Endodermal cell (in vitro differentiated cells): ENCODE measurements around the gene DMGDH. TPM values are rescaled to one million over a fixed set of nuclear protein-coding genes. Genes with fewer than 3 reads are reported as not detected.

Source experiments
- DNase-seq: peaks from one replicate; pipeline ENCODE4 v3.0.0-alpha.2; 2017
- H3K27ac ChIP-seq: 2 replicates; pipeline ENCODE4 v1.5.1; 2013; ENCODE audit warnings: mild to moderate bottlenecking, low read depth, low read length, moderate library complexity
- H3K27me3 ChIP-seq: 2 replicates; pipeline ENCODE4 v1.6.1; 2013; ENCODE audit warnings: mild to moderate bottlenecking, low read length, moderate library complexity; ENCODE audit not compliant: insufficient read depth, control insufficient read depth, poor library complexity, severe bottlenecking
- H3K36me3 ChIP-seq: 2 replicates; pipeline ENCODE4 v1.7.0; 2013; ENCODE audit warnings: mild to moderate bottlenecking, low read length, moderate library complexity; ENCODE audit not compliant: control insufficient read depth, insufficient read depth
- H3K4me1 ChIP-seq: one replicate; pipeline ENCODE4 v1.7.0; 2013; ENCODE audit warnings: low read length; ENCODE audit not compliant: control insufficient read depth, insufficient read depth
- H3K4me3 ChIP-seq: 2 replicates; pipeline ENCODE4 v1.5.1; 2013; ENCODE audit warnings: mild to moderate bottlenecking, low read length, moderate library complexity
- H3K9ac ChIP-seq: 2 replicates; pipeline ENCODE4 v1.6.1; 2013; ENCODE audit warnings: mild to moderate bottlenecking, low read length, moderate library complexity; ENCODE audit not compliant: poor library complexity, severe bottlenecking; ENCODE audit errors: extremely low read depth
- H3K9me3 ChIP-seq: 2 replicates; pipeline ENCODE4 v1.6.1; 2013; ENCODE audit warnings: mild to moderate bottlenecking, low read length, moderate library complexity; ENCODE audit not compliant: control insufficient read depth
- H3K27ac Mint-ChIP-seq: 2 replicates; pipeline ENCODE4 v1.8.0; 2020; ENCODE audit warnings: mixed read lengths
- H3K27me3 Mint-ChIP-seq: 2 replicates; pipeline ENCODE4 v1.8.0; 2021; ENCODE audit warnings: mild to moderate bottlenecking, mixed read lengths; ENCODE audit not compliant: insufficient read depth
- H3K36me3 Mint-ChIP-seq: 2 replicates; pipeline ENCODE4 v1.8.0; 2020; ENCODE audit warnings: low read depth, mixed read lengths
- H3K4me1 Mint-ChIP-seq: 2 replicates; pipeline ENCODE4 v1.8.0; 2020; ENCODE audit warnings: mixed read lengths
- H3K4me3 Mint-ChIP-seq: 2 replicates; pipeline ENCODE4 v1.8.0; 2020; ENCODE audit warnings: mild to moderate bottlenecking, moderate library complexity, mixed read lengths
- H3K9me3 Mint-ChIP-seq: 2 replicates; pipeline ENCODE4 v1.8.0; 2020; ENCODE audit warnings: mild to moderate bottlenecking, mixed read lengths
- CTCF ChIP-seq: fragments of 200-600 bp; sonication (generic); conservative IDR thresholded peaks from 2 replicates; pipeline ENCODE4 v1.5.0; 2021; ENCODE audit warnings: antibody characterized with exemption, mild to moderate bottlenecking
- WGBS, 2 experiments: methylation state at CpG; one replicate each; pipeline versions ENCODE4 v1.1.5 to v1.1.7; 2013; ENCODE audit warnings: missing lambda C conversion rate in 2 of 2, mixed read lengths in 1 of 2; ENCODE audit not compliant: insufficient coverage in 1 of 2, insufficient read length in 1 of 2; 5-methylcytosine and 5-hydroxymethylcytosine counted together
- total RNA-seq, 2 donors: library from RNA; stranded (reverse); fragmentation: NEBNext Ultra II Directional in 1 of 2; extraction: Animal tissue kit (Norgen Biotek cat#: 25700) in 1 of 2; gene quantifications; 2 replicates in 1 of 2; 3 replicates in 1 of 2; pipeline ENCODE4 v1.2.1, GENCODE V29; 2021

Gene DMGDH
- total RNA-seq, 2 donors from 2014 or later = 0.73 to 4.7 TPM

- no peak overlapping the region for H3K4me3 Mint-ChIP-seq
- no peaks in the 10 kb centered on the region for H3K36me3 Mint-ChIP-seq
- no peaks in the 10 kb centered on the region for H3K4me1 Mint-ChIP-seq
- no peak overlapping the region for H3K27ac Mint-ChIP-seq
- H3K27me3 Mint-ChIP-seq = no peaks in the 10 kb centered on the region
- DNase-seq = no peak
- Histone ChIP-seq H3K9ac (no peak overlapping the region), H3K36me3 (no peaks in the 10 kb centered on the region), H3K27ac (no peak overlapping the region), H3K4me3 (no peak overlapping the region), H3K9me3 (no peaks in the 10 kb centered on the region), H3K27me3 (no peaks in the 10 kb centered on the region), H3K4me1 (no peaks in the 10 kb centered on the region)
- H3K9me3 Mint-ChIP-seq = peaks cover 2% of the 10 kb centered on the region
- WGBS, 2 experiments = 80 to 92% methylated on average over 1 to 3 of the region's 3 CpGs
- no peak for TF ChIP-seq CTCF
Observed at GRCh38 chr5:79035237-79035636, 34.2 kb downstream of the DMGDH start.

- H3K9me3 Mint-ChIP-seq = peaks cover 2% of the 10 kb centered on the region
- TF ChIP-seq CTCF = no peak
Observed at GRCh38 chr5:79032782-79033181, 36.7 kb downstream of the DMGDH start.

GRCh38 chr5:79032031-79032695 lies 37.3 kb downstream of the DMGDH start:
- Histone ChIP-seq H3K4me1 (no peaks in the 10 kb centered on the region), H3K9ac (no peak overlapping the region), H3K27ac (no peak overlapping the region), H3K36me3 (no peaks in the 10 kb centered on the region), H3K4me3 (no peak overlapping the region), H3K9me3 (no peaks in the 10 kb centered on the region), H3K27me3 (no peaks in the 10 kb centered on the region)
- H3K36me3 Mint-ChIP-seq = no peaks in the 10 kb centered on the region
- H3K4me3 Mint-ChIP-seq = no peak overlapping the region
- TF ChIP-seq CTCF = no peak
- no peak overlapping the region for H3K27ac Mint-ChIP-seq
- 94 to 95% methylated on average over 9 to 10 of the region's 10 CpGs for WGBS, 2 experiments
- H3K27me3 Mint-ChIP-seq = peaks cover 2% of the 10 kb centered on the region
- H3K9me3 Mint-ChIP-seq = peaks cover 2% of the 10 kb centered on the region
- no peak for DNase-seq
- H3K4me1 Mint-ChIP-seq = no peaks in the 10 kb centered on the region

More at GRCh38 chr5:79032782-79033181, 36.7 kb downstream of the DMGDH start:
- H3K27me3 ChIP-seq = no peaks in the 10 kb centered on the region
- no peak overlapping the region for H3K27ac ChIP-seq
- no peaks in the 10 kb centered on the region for H3K27me3 Mint-ChIP-seq
- H3K36me3 ChIP-seq = no peaks in the 10 kb centered on the region
- H3K4me1 Mint-ChIP-seq = no peaks in the 10 kb centered on the region
- no peak overlapping the region for H3K4me3 ChIP-seq
- H3K4me3 Mint-ChIP-seq = no peak overlapping the region
- H3K36me3 Mint-ChIP-seq = no peaks in the 10 kb centered on the region
- 91 to 100% methylated on average over 1 to 5 of the region's 5 CpGs for WGBS, 2 experiments
- H3K27ac Mint-ChIP-seq = no peak overlapping the region
- H3K4me1 ChIP-seq = no peaks in the 10 kb centered on the region
- DNase-seq = no peak
- no peaks in the 10 kb centered on the region for H3K9me3 ChIP-seq
- no peak overlapping the region for H3K9ac ChIP-seq
